Left lung (tissue), 14 donors: ENCODE results near the gene HHAT. TPM values are rescaled to one million over a fixed set of nuclear protein-coding genes. Genes with fewer than 3 reads are reported as not detected.

Experiments used
- ATAC-seq: fragments of 200-7000 bp; cut with Tn5 transposase; one replicate; pipeline ENCODE4 v1.9.1; 2020; ENCODE audit warnings: moderate library complexity
- DNase-seq, 4 donors: peaks; one replicate each; pipeline ENCODE4 v3.0.0-alpha.2; 2013 to 2020
- H3K27ac ChIP-seq, 2 donors: fragments of 200-600 bp; sonication (generic) in 1 of 2; one replicate each; pipeline versions ENCODE4 v1.5.0 to v1.8.0; 2020 to 2021
- H3K27me3 ChIP-seq, 2 donors: fragments of 200-600 bp; sonication (generic) in 1 of 2; one replicate each; pipeline versions ENCODE4 v1.5.0 to v1.8.0; 2020 to 2021
- H3K36me3 ChIP-seq, 2 donors: fragments of 200-600 bp; sonication (generic) in 1 of 2; one replicate each; pipeline versions ENCODE4 v1.5.0 to v1.8.0; 2020 to 2021
- H3K4me1 ChIP-seq, 2 donors: fragments of 200-600 bp; one replicate each; pipeline ENCODE4 v1.8.0; 2021
- H3K4me3 ChIP-seq, 2 donors: fragments of 200-600 bp; sonication (generic) in 1 of 2; one replicate each; pipeline versions ENCODE4 v1.5.0 to v1.8.0; 2020 to 2021; ENCODE audit warnings: mild to moderate bottlenecking in 1 of 2
- H3K9me3 ChIP-seq, 2 donors: fragments of 200-600 bp; sonication (generic) in 1 of 2; one replicate each; pipeline versions ENCODE4 v1.5.0 to v1.8.0; 2020 to 2021
- intact Hi-C, 2 donors: fragments of 100-400 bp; cut with DNase I; formaldehyde crosslinking; loops; one replicate each; pipeline versions ENCODE4 v1.11.2 to v1.14.2; 2022
- long read RNA-seq, 12 donors: library from polyadenylated mRNA in 2 of 12; unstranded in 2 of 12; transcript quantifications; one replicate each; pipeline ENCODE4 v2.0.0 and lab custom pipeline, GENCODE V29; 2019 to 2026
- polyA plus RNA-seq, 6 donors: library from polyadenylated mRNA; unstranded; fragments of 120-200 nt; gene quantifications; one replicate each; pipeline ENCODE4 v1.2.1, GENCODE V29; 2013; ENCODE audit not compliant: insufficient read length in 6 of 6
- total RNA-seq, 2 donors: library from RNA; stranded (reverse); fragmentation: NEBNext Ultra II Directional; extraction: Animal tissue kit (Norgen Biotek cat#: 25700); gene quantifications; one replicate each; pipeline ENCODE4 v1.2.1, GENCODE V29; 2021
- TF ChIP-seq, protein P1 (sequence below), 2 donors: fragments of 200-600 bp; sonication (generic) in 1 of 2; IDR thresholded peaks; one replicate each; pipeline versions ENCODE4 v1.5.0 to v1.8.0; 2021; ENCODE audit warnings: antibody characterized with exemption in 2 of 2
- donor health status: DM: no; HTN: yes; CAD: no.
- donor health status: DM: no; HTN: no; CAD: no.

The HHAT gene
- total RNA-seq: 1 to 10 TPM; 3.4 to 8.6 TPM
- 10 to 100 TPM in 5 of 6 donors, 1 to 10 TPM in 1; 10.0 to 12.3 (median 11.0) TPM for polyA plus RNA-seq
- long read RNA-seq, donor 1, partial matches to known transcripts: 0 of 4 reads
- long read RNA-seq, donor 1, other reads (novel, unspliced or antisense): 0 of 4 reads
- long read RNA-seq, donor 2, partial matches to known transcripts: 0 of 1 reads
- long read RNA-seq, donor 2, other reads (novel, unspliced or antisense): 0 of 1 reads
- long read RNA-seq, donor 3, partial matches to known transcripts: 0 of 1 reads
- long read RNA-seq, donor 3, other reads (novel, unspliced or antisense): 0 of 1 reads
- long read RNA-seq, donor 4, partial matches to known transcripts: 1 of 3 reads
- long read RNA-seq, donor 4, other reads (novel, unspliced or antisense): 2 of 3 reads
- long read RNA-seq, donor 5: 0 reads
- long read RNA-seq, donor 6, partial matches to known transcripts: 0 of 2 reads
- long read RNA-seq, donor 6, other reads (novel, unspliced or antisense): 0 of 2 reads
- long read RNA-seq, donor 7: 0 reads
- long read RNA-seq, donor 8: 0 reads
- long read RNA-seq, donor 9: 0 reads
- long read RNA-seq, donor 10, partial matches to known transcripts: 0 of 1 reads
- long read RNA-seq, donor 10, other reads (novel, unspliced or antisense): 1 of 1 reads
- long read RNA-seq, donor 11: 0 reads
- long read RNA-seq, donor 12: 0 reads

DNA sequence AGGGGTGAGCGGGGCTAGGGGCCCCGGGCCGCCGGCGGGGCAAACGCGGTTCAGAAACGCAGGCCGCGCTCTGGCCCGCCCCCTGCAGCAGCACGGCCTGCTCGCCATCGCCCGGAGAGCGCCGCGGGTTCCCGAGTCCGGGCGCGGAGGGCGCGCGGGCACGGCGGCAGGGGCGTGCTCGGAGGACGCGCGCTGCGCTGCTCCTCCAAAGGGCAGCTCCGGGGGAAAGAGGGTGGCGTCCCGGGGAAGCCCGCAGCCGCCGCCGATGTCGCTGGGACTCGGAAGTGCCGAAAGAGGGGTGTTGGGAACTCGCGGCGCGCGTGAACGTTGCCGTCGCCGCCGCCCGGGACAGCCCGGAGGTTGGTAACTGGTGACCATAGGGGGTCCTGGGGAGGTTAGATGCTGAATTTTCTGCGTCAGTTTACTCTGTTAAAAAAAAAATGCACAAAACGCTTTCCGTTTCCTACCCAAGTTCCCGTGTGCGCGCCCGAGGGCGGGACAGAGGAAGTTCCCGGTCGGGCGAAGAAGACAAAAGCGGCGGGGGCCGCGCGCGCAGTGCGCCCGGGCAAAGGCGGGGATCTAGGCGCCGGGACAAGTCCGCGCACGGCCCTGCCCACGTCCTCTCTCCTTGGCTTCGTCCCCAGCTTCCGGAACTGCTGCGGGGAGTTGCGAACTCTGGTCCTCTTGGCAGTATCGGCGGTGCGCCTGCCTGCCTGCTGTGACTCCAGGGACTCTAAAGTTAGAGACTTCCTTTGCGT is at the start of gene HHAT:
Gene HHAT, plus strand, starts transcription at position 157 of the 758 bp plus-strand sequence. CDS start 20,074 bp downstream, outside the sequence.
- intact Hi-C loops: no loop called here

DNA sequence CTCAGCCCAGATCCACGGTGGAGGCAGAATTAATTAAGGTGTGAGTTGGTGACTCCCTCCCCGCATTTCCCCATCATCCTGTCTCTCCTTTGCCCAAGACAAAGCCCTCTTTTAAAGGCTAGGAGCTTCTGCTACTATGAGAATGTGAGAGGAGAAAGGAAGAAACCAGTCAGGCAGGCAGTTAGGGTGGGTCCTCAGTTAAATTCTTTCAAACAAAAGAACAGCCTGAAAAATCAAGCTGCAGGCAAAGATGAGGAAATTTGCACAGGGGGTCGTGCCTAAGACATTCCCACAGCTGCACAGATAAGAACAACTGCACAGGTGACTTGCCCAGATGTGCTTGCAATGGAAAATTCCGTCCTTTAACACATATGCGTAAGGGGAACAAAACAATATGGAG is 48.5 kb upstream of the HHAT start:
- Histone ChIP-seq H3K4me3 (no peak overlapping the region), H3K27ac (no peak overlapping the region), H3K9me3 (peaks cover 0 to 24% of the 10 kb centered on the region in 2 donors), H3K4me1 (no peaks in the 10 kb centered on the region), H3K36me3 (no peaks in the 10 kb centered on the region), H3K27me3 (no peaks in the 10 kb centered on the region)
- TF ChIP-seq, protein P1, sequence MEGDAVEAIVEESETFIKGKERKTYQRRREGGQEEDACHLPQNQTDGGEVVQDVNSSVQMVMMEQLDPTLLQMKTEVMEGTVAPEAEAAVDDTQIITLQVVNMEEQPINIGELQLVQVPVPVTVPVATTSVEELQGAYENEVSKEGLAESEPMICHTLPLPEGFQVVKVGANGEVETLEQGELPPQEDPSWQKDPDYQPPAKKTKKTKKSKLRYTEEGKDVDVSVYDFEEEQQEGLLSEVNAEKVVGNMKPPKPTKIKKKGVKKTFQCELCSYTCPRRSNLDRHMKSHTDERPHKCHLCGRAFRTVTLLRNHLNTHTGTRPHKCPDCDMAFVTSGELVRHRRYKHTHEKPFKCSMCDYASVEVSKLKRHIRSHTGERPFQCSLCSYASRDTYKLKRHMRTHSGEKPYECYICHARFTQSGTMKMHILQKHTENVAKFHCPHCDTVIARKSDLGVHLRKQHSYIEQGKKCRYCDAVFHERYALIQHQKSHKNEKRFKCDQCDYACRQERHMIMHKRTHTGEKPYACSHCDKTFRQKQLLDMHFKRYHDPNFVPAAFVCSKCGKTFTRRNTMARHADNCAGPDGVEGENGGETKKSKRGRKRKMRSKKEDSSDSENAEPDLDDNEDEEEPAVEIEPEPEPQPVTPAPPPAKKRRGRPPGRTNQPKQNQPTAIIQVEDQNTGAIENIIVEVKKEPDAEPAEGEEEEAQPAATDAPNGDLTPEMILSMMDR (IDR thresholded peaks at IDR 0.05): no peak
- DNase-seq: no peak
- ATAC-seq: no peak
- intact Hi-C loops: no loop called here

More for the DNA sequence above, at the start of gene HHAT:
- Histone ChIP-seq H3K27ac (peak within 1 kb of the TSS; percentile 92 to 95), H3K4me3 (peak within 1 kb of the TSS; percentile 72 to 73), H3K9me3 (no peaks in the 10 kb centered on the region), H3K36me3 (no peaks in the 10 kb centered on the region), H3K4me1 (peaks cover 4 to 17% of the 10 kb centered on the region in 2 donors), H3K27me3 (no peaks in the 10 kb centered on the region)
- TF ChIP-seq, protein P1 (IDR thresholded peaks at IDR 0.05): peak in 1 of 2 donors; percentile 17
- DNase-seq: peak; percentile 77 to 95 (median 86)
- peak; percentile 98 for ATAC-seq

DNA sequence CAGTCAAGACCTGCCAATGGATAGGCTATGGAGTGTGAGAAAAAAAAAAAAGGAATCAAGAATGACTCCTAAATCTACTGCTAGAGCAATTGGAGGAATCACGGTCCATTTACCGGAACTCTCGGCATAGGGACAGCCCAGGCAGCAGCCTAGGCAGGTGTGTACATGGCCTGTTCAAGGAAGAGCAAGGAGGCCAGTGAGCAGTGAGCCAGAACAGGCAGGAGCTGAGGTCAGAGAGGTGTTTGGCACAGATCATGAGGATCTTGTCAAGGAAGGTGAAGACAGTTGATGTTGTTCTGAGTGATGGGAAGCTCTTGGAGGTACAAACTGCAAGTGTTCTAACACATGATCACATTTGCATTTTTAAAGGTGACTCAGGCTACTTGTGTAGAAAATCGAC is 40.6 kb upstream of the HHAT start:
- Histone ChIP-seq H3K27me3 (peaks cover 0 to 23% of the 10 kb centered on the region in 2 donors), H3K27ac (no peak overlapping the region), H3K36me3 (no peaks in the 10 kb centered on the region), H3K4me3 (no peak overlapping the region), H3K4me1 (peaks cover 7 to 15% of the 10 kb centered on the region in 2 donors), H3K9me3 (no peaks in the 10 kb centered on the region)
- intact Hi-C loops: no loop called here
- DNase-seq (no peak), ATAC-seq (no peak)
- TF ChIP-seq, protein P1 (IDR thresholded peaks at IDR 0.05): no peak

DNA sequence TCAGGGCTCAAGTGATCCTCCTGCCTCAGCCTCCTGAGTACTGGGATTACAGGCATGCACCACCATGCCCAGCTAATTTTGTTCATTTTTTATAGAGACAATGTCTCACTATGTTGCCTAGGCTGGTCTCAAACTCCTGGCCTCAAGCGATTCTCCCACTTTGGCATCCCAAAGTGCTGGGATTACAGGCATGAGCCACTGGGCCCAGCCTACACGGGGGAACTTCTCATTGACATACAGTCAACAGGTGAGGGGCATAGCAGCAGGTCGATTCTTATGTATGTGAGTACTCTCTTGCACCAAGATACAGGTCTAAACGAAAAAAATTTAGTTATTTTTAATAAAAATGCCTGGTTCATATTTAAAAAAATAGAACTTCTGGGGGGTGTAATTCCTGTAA is 39.5 kb upstream of the HHAT start:
- Histone ChIP-seq H3K9me3 (no peaks in the 10 kb centered on the region), H3K4me1 (peaks cover 13 to 19% of the 10 kb centered on the region in 2 donors), H3K4me3 (no peak overlapping the region), H3K27me3 (peaks cover 0 to 32% of the 10 kb centered on the region in 2 donors), H3K27ac (no peak overlapping the region), H3K36me3 (no peaks in the 10 kb centered on the region)
- TF ChIP-seq, protein P1 (IDR thresholded peaks at IDR 0.05): no peak
- DNase-seq: no peak
- intact Hi-C loops: no loop called here
- no peak for ATAC-seq
